Measurements from ENCODE around the gene PTPRC.

- TF ChIP-seq POLR2AphosphoS5 (IDR thresholded peaks at IDR 0.05; ENCODE audit: low read depth, low read length), result no peak
- TF ChIP-seq TAF1 (IDR thresholded peaks at IDR 0.05; ENCODE audit: borderline replicate concordance, insufficient read depth, low read length), result no peak
- no peak for TF ChIP-seq SIN3A (IDR thresholded peaks at IDR 0.05; ENCODE audit: borderline replicate concordance, insufficient read depth, low read length)
- TF ChIP-seq, protein P1, sequence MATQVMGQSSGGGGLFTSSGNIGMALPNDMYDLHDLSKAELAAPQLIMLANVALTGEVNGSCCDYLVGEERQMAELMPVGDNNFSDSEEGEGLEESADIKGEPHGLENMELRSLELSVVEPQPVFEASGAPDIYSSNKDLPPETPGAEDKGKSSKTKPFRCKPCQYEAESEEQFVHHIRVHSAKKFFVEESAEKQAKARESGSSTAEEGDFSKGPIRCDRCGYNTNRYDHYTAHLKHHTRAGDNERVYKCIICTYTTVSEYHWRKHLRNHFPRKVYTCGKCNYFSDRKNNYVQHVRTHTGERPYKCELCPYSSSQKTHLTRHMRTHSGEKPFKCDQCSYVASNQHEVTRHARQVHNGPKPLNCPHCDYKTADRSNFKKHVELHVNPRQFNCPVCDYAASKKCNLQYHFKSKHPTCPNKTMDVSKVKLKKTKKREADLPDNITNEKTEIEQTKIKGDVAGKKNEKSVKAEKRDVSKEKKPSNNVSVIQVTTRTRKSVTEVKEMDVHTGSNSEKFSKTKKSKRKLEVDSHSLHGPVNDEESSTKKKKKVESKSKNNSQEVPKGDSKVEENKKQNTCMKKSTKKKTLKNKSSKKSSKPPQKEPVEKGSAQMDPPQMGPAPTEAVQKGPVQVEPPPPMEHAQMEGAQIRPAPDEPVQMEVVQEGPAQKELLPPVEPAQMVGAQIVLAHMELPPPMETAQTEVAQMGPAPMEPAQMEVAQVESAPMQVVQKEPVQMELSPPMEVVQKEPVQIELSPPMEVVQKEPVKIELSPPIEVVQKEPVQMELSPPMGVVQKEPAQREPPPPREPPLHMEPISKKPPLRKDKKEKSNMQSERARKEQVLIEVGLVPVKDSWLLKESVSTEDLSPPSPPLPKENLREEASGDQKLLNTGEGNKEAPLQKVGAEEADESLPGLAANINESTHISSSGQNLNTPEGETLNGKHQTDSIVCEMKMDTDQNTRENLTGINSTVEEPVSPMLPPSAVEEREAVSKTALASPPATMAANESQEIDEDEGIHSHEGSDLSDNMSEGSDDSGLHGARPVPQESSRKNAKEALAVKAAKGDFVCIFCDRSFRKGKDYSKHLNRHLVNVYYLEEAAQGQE (IDR thresholded peaks at IDR 0.05; ENCODE audit: insufficient read depth in 1 of 2, low read depth in 2 of 2, low read length in 2 of 2), result no peak
Measured at GRCh38 chr1:198650506-198650905, 11.7 kb downstream of the PTPRC start.

All from PFSK-1 (cell line).